ENCODE measurements around the gene KMT2B.
A peak's percentile ranks its signal among the peaks of the same experiment; 100 is the strongest.

Gene KMT2B

GRCh38 chr19:35775298-35776101, 57.7 kb downstream of the KMT2B start, which contains the start of gene ARHGAP33:
Gene ARHGAP33, plus strand, starts transcription at chr19:35775564. Its CDS starts 95 bp downstream, at chr19:35775659.
- H3K4me3 ChIP-seq (ENCODE audit: low read depth, low read length, poor library complexity, severe bottlenecking), result peak within 1 kb of the TSS; percentile 80
- no peak within 1 kb of the TSS for H3K27ac ChIP-seq (ENCODE audit: low read depth, low read length, poor library complexity, severe bottlenecking)
- H3K4me2 ChIP-seq (ENCODE audit: low read length), result peak within 1 kb of the TSS; percentile 80
- H3K79me2 ChIP-seq (ENCODE audit: insufficient read depth, low read length), result no peaks in the 10 kb centered on the region
- peaks cover 19% of the 10 kb centered on the region for H3K4me1 ChIP-seq (ENCODE audit: insufficient read depth, low read length, severe bottlenecking)
- no peaks in the 10 kb centered on the region for H3F3A ChIP-seq (ENCODE audit: insufficient read depth, low read length)
- TF ChIP-seq CTCF (IDR thresholded peaks at IDR 0.05; ENCODE audit: low read length) (no peak), EZH2 (IDR thresholded peaks at IDR 0.05; ENCODE audit: borderline replicate concordance, low read length) (no peak)
- no peaks in the 10 kb centered on the region for H3K9me2 ChIP-seq (ENCODE audit: low read depth, low read length)
- peaks cover 3% of the 10 kb centered on the region; the same call in 1 of the 2 replicates for H3K36me3 ChIP-seq (ENCODE audit: insufficient read depth, low read length)
- H3K9me3 ChIP-seq (ENCODE audit: low read length), result no peaks in the 10 kb centered on the region
- H4K20me1 ChIP-seq (ENCODE audit: insufficient read depth, low read length), result no peaks in the 10 kb centered on the region
- no peaks in the 10 kb centered on the region for H3K27me3 ChIP-seq (ENCODE audit: insufficient read depth, low read length)
- H2AFZ ChIP-seq (ENCODE audit: low read length), result no peak within 1 kb of the TSS
- H3K9ac ChIP-seq (ENCODE audit: low read length), result peak within 1 kb of the TSS; percentile 78

GRCh38 chr19:35776102-35776788, 58.4 kb downstream of the KMT2B start:
- peak overlapping the region; percentile 78 for H3K9ac ChIP-seq (ENCODE audit: low read length)
- no peaks in the 10 kb centered on the region for H3K79me2 ChIP-seq (ENCODE audit: insufficient read depth, low read length)
- peaks cover 3% of the 10 kb centered on the region; the same call in 1 of the 2 replicates for H3K36me3 ChIP-seq (ENCODE audit: insufficient read depth, low read length)
- no peak for TF ChIP-seq EZH2 (IDR thresholded peaks at IDR 0.05; ENCODE audit: borderline replicate concordance, low read length)
- TF ChIP-seq CTCF (IDR thresholded peaks at IDR 0.05; ENCODE audit: low read length), result no peak
- no peaks in the 10 kb centered on the region for H3K27me3 ChIP-seq (ENCODE audit: insufficient read depth, low read length)
- H4K20me1 ChIP-seq (ENCODE audit: insufficient read depth, low read length), result no peaks in the 10 kb centered on the region
- no peaks in the 10 kb centered on the region for H3K9me3 ChIP-seq (ENCODE audit: low read length)
- H2AFZ ChIP-seq (ENCODE audit: low read length), result no peak overlapping the region
- peak overlapping the region; percentile 80 for H3K4me2 ChIP-seq (ENCODE audit: low read length)
- no peaks in the 10 kb centered on the region for H3F3A ChIP-seq (ENCODE audit: insufficient read depth, low read length)
- no peaks in the 10 kb centered on the region for H3K9me2 ChIP-seq (ENCODE audit: low read depth, low read length)
- H3K4me3 ChIP-seq (ENCODE audit: low read depth, low read length, poor library complexity, severe bottlenecking), result peak overlapping the region; percentile 80
- H3K4me1 ChIP-seq (ENCODE audit: insufficient read depth, low read length, severe bottlenecking), result peaks cover 19% of the 10 kb centered on the region
- H3K27ac ChIP-seq (ENCODE audit: low read depth, low read length, poor library complexity, severe bottlenecking), result no peak overlapping the region

- H3F3A ChIP-seq (ENCODE audit: insufficient read depth, low read length), result no peaks in the 10 kb centered on the region
- peaks cover 7% of the 10 kb centered on the region; the same call in 1 of the 2 replicates for H3K36me3 ChIP-seq (ENCODE audit: insufficient read depth, low read length)
- no peaks in the 10 kb centered on the region for H3K79me2 ChIP-seq (ENCODE audit: insufficient read depth, low read length)
- H3K9me3 ChIP-seq (ENCODE audit: low read length), result no peaks in the 10 kb centered on the region
- H3K9me2 ChIP-seq (ENCODE audit: low read depth, low read length), result no peaks in the 10 kb centered on the region
- no peaks in the 10 kb centered on the region for H3K27me3 ChIP-seq (ENCODE audit: insufficient read depth, low read length)
- no peak overlapping the region for H3K4me2 ChIP-seq (ENCODE audit: low read length)
- peaks cover 19% of the 10 kb centered on the region for H3K4me1 ChIP-seq (ENCODE audit: insufficient read depth, low read length, severe bottlenecking)
- no peak overlapping the region for H3K4me3 ChIP-seq (ENCODE audit: low read depth, low read length, poor library complexity, severe bottlenecking)
- no peak for TF ChIP-seq CTCF (IDR thresholded peaks at IDR 0.05; ENCODE audit: low read length)
- TF ChIP-seq EZH2 (IDR thresholded peaks at IDR 0.05; ENCODE audit: borderline replicate concordance, low read length), result no peak
- H3K27ac ChIP-seq (ENCODE audit: low read depth, low read length, poor library complexity, severe bottlenecking), result no peak overlapping the region
- H4K20me1 ChIP-seq (ENCODE audit: insufficient read depth, low read length), result no peaks in the 10 kb centered on the region
- H2AFZ ChIP-seq (ENCODE audit: low read length), result no peak overlapping the region
- H3K9ac ChIP-seq (ENCODE audit: low read length), result no peak overlapping the region; the same call in 1 of the 2 replicates
These were observed 59.5 kb downstream of the KMT2B start for GRCh38 chr19:35777086-35777841.

Data from OCI-LY1 (cell line).